NCI-H82 treated with DMSO at 0.1 percent for 48 hours (cell line): ENCODE measurements around the gene TCEAL6.
A peak's percentile ranks its signal among the peaks of the same experiment; 100 is the strongest.
"Not testable (repeated sequence)": the region's sequence is repeated elsewhere in the genome, so short reads cannot be mapped to it uniquely, and the experiment has no call there.

ENCODE experiments used
- DNase-seq: peaks from one replicate; lab custom pipeline; 2025; ENCODE audit not compliant: unreplicated experiment; lab: John Stamatoyannopoulos, UW

The TCEAL6 gene

DNA sequence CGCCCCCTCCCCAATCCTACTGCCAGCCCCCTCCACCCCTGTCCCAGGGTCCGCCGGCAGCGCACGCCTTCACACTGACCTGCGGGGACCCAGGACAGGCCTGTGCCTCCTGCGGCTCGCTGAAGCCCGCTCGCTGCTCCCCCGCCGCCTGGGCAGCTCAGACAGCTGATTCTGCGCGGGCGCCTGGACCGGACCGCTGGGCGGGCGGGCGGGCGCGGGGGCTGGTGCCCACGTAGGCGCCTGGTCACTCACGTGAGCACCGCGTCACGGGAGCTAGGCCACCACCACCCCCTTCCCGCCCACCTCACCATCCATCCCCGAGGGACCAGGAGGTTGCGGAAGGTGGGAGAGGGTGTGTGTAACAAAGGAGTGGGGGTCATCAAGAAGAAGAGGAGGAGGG is at the start of gene TCEAL6:
Gene TCEAL6 (minus strand): TSS at position 208 of the 400 bp plus-strand sequence.
- not testable (repeated sequence) for DNase-seq

DNA sequence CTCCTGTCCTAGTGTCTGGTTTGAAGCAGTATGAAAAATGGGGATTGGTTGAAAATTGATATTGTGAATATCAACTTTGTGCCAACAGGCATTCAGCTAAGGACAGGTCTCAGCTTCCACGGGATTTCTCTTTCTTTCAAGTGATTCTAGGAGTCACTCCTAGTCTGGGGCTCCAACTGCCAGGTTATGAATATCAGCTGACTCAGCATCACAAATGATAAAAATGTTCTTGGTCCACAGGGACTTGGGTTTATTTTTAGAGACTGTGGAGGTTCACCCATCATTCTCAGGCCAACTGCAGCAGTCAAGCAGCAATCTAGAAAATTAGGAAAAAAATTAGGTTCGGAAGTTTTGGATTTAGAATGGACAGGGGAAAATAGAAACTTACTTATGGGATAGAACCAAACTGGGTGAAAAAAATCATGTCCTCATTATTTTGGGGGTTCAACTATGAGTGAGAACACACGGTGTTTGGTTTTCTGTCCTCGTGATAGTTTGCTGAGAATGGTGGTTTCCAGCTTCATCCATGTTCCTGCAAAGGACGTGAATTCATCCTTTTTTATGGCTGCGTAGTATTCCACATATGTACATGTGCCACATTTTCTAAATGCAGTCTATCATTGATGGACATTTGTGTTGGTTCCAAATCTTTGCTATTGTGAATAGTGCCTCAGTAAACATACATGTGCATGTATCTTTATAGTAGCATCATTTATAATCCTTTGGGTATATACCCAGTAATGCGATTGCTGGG is 43.9 kb upstream of the TCEAL6 start:
- no peak for DNase-seq

DNA sequence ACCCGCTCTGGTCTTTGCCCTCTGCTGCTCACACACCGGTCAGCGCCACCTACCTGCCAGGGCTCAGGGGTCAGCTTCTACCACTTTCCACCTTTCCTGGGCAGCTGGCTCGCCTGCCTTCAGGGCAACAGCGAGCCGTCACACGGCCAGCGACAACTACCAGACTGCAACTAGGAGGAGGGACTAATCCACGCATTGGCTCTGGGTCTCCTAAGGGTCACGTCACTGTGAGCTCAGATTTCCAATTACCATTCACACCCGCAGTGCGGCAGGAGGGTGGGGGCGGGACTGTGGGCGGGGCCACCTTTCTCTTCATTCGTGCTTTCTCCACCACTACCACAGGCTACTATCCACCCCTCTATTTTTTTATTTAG is 13.5 kb upstream of the TCEAL6 start, which contains the start of gene BEX5:
Gene BEX5 (minus strand): TSS at position 172 of the 374 bp plus-strand sequence. CDS start 1,712 bp downstream, outside the sequence.
- peak; percentile 30 for DNase-seq

GRCh38 chrX:102154900-102155805 is 12.9 kb upstream of the TCEAL6 start:
- no peak for DNase-seq

- DNase-seq: no peak
Observed at GRCh38 chrX:102154218-102154860, 12.1 kb upstream of the TCEAL6 start.

DNA sequence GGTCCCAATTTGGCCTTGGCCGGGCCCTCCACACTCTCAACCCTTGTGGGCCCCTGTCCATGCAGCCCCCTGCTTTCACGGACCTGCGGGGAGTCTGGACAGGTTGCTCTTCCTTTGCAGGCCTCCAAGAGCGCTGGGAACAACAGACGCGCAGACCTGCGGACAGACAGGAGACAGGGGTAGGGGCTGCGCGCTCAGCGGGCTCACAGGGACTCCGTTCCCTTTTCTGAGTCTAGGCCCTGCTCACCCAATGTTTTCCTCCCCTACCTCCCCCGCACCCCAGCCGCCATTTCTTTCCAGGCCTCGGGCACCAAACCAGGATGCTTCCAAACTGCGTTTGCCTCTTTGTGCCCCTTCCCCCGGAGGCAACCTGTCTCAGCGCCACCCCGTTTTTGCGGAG is 650 bp downstream of the TCEAL6 start:
- not testable (repeated sequence) for DNase-seq

- DNase-seq: not testable (repeated sequence)
Observed at GRCh38 chrX:102140876-102141275, 1.4 kb downstream of the TCEAL6 start.

DNA sequence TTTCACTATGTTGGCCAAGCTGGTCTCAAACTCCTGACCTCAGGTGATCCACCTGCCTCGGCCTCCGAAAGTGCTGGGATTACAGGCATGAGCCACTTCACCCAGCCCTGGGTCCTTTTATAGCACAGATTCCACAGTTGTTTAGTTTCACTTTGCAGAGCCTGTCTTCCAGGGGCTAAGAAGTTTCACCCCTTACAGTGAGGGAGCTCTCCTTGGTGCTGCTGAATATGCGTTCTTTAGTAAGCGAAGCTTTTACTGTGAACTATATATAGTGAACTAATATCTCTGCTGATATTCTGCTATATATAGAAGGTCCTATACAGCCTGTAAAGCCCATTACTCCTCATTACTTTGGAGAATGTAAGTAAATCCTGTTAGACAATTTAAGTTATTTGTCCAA is 4.2 kb downstream of the TCEAL6 start:
- DNase-seq: no peak

GRCh38 chrX:102129473-102129872 is 12.8 kb downstream of the TCEAL6 start:
- DNase-seq: no peak

DNA sequence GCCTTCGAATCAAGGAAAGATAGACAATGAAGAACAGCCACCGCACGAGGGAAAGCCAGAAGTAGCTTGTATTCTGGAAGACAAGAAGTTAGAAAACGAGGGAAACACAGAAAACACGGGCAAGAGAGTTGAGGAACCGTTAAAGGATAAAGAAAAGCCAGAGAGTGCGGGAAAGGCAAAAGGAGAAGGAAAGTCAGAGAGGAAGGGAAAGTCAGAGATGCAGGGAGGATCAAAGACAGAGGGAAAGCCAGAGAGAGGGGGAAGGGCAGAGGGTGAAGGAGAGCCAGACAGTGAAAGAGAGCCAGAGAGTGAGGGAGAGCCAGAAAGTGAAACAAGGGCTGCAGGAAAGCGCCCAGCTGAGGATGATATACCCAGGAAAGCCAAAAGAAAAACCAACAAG is 15.4 kb downstream of the TCEAL6 start:
- DNase-seq: no peak

DNA sequence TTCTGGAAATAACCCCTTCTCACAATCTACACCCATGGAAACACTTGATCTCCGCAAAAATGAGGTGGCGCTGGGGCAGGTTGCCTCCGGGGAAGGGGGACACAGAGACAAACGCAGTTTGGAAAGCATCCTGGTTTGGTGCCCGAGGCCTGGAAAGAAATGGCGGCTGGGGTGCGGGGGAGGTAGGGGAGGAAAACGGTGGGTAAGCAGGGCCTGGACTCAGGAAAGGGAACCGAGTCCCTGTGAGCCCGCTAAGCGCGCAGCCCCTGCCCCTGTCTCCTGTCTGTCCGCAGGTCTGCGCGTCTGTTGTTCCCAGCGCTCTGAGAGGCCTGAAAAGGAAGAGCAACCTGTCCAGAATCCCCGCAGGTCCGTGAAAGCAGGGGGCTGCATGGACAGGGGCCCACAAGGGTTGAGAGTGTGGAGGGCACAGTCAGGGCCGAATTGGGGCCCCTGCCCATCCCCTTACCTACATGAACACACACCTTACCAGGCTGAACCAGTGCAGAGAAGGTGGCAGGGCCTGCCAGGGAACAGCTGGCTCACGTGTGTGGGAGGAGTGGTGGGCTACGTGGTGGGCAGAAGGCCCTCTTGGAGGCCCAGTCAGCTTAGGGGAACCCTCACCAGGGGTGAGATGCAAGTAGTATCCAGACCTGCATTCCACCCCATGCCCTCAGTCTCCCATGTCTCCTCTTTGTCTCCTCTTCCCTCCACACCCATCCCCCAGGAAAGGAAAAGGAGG is 16.0 kb downstream of the TCEAL6 start:
- DNase-seq: not testable (repeated sequence)

- not testable (repeated sequence) for DNase-seq
Observed at GRCh38 chrX:102125436-102125835, 16.8 kb downstream of the TCEAL6 start, which contains the start of gene TCEAL2. TCEAL2 (plus strand) TSS chrX:102125679; CDS start chrX:102126831, 1,152 bp downstream.

DNA sequence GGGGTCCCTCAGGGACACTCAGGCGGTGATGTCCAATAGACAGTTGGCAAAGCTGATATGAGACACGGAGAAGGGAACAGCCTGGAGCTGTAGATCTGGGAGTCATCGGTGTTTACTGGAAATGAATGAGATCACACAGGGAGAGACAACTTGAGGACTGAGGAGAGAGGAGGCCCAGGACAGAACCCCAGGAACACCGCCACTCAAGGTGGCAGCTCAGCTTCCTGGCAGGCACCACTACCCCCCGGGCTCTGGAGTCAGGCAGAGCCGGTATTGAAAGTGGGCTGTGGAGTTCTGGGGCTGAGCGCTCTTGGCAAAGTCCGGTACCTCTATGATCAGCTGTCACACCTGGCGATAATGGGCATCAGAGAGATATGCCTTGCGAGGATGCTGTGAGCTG is 17.3 kb downstream of the TCEAL6 start:
- DNase-seq: not testable (repeated sequence)

GRCh38 chrX:102115748-102116147 is 26.5 kb downstream of the TCEAL6 start:
- no peak for DNase-seq

GRCh38 chrX:102113367-102113766 is 28.9 kb downstream of the TCEAL6 start:
- no peak for DNase-seq
